ENCODE data around the gene ETV6.
A peak's percentile ranks its signal among the peaks of the same experiment; 100 is the strongest.

Gene ETV6

GRCh38 chr12:11812586-11813437, 163.3 kb downstream of the ETV6 start:
- Histone ChIP-seq H3K9me3 (no peaks in the 10 kb centered on the region), H3K27me3 (ENCODE audit: low read depth) (no peaks in the 10 kb centered on the region), H3K4me3 (peak overlapping the region; percentile 2), H3K4me1 (peaks cover 21% of the 10 kb centered on the region), H3K36me3 (replicated peaks) (no peaks in the 10 kb centered on the region)
- peak; percentile 81 to 92 for DNase-seq (ENCODE audit: low spot score in 2 of 2)
- in situ Hi-C loops (cut with MboI; ENCODE audit: low sequenced_read_pairs) = no loop called here

DNA sequence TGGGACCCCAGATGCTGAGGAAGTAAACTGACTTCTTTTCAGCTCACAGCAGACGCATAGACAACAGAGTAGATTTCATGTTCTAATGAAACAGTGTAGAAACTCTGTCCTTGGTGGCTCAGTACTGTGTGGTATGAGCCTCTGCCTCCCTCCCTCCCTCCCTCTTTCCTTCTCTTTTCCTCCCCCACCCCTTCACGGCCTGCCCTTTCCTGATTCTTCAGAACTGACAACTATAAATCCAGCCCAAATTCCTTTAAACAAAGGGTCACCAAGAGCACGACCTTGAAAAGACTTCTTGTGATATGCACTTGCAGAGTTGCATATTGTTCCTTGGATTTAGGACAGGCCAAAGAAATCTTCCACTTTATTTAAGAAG, 164.0 kb downstream of the ETV6 start:
- Histone ChIP-seq H3K4me1 (peaks cover 21% of the 10 kb centered on the region), H3K36me3 (replicated peaks) (no peaks in the 10 kb centered on the region), H3K4me3 (no peak overlapping the region), H3K27me3 (ENCODE audit: low read depth) (no peaks in the 10 kb centered on the region), H3K9me3 (no peaks in the 10 kb centered on the region)
- in situ Hi-C loops (cut with MboI; ENCODE audit: low sequenced_read_pairs) = no loop called here
- peak; percentile 71 to 85 for DNase-seq (ENCODE audit: low spot score in 2 of 2)

GRCh38 chr12:11814374-11814773, 164.9 kb downstream of the ETV6 start:
- Histone ChIP-seq H3K9me3 (no peaks in the 10 kb centered on the region), H3K4me1 (peaks cover 21% of the 10 kb centered on the region), H3K36me3 (replicated peaks) (no peaks in the 10 kb centered on the region), H3K4me3 (no peak overlapping the region), H3K27me3 (ENCODE audit: low read depth) (no peaks in the 10 kb centered on the region)
- DNase-seq (ENCODE audit: low spot score in 2 of 2) = peak in 1 of 2 experiments; percentile 17
- in situ Hi-C loops (cut with MboI; ENCODE audit: low sequenced_read_pairs) = no loop called here

GRCh38 chr12:11815397-11815796, 165.9 kb downstream of the ETV6 start:
- Histone ChIP-seq H3K4me1 (peaks cover 21% of the 10 kb centered on the region), H3K27me3 (ENCODE audit: low read depth) (no peaks in the 10 kb centered on the region), H3K9me3 (no peaks in the 10 kb centered on the region), H3K4me3 (no peak overlapping the region), H3K36me3 (replicated peaks) (no peaks in the 10 kb centered on the region)
- in situ Hi-C loops (cut with MboI; ENCODE audit: low sequenced_read_pairs) = no loop called here
- DNase-seq (ENCODE audit: low spot score in 2 of 2) = no peak

DNA sequence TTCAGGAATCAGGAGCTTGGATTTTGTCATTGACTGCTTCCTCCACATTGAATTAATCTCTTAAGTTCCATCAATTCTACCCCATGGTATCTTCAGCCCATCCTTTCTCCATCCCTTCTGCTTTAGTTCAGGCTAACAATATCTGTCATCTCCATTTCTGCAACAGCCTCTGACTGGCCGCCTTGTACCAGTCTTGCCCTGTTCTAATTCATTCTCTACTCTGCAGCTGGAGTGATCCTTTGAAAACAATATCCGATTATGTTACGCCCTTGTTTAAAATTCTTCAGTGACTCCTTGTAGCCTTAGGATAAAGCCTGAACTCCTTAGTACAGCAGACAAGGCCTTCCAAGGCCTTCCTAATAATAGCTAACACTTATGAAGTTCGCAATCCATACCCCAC, 170.2 kb downstream of the ETV6 start:
- H3K36me3 ChIP-seq (replicated peaks) = no peaks in the 10 kb centered on the region
- DNase-seq (ENCODE audit: low spot score in 2 of 2) = no peak
- no peak overlapping the region for H3K4me3 ChIP-seq
- in situ Hi-C loops (cut with MboI; ENCODE audit: low sequenced_read_pairs) = no loop called here
- no peaks in the 10 kb centered on the region for H3K27me3 ChIP-seq (ENCODE audit: low read depth)
- H3K4me1 ChIP-seq = no peaks in the 10 kb centered on the region
- H3K9me3 ChIP-seq = no peaks in the 10 kb centered on the region

- H3K27me3 ChIP-seq (ENCODE audit: low read depth) = no peaks in the 10 kb centered on the region
- H3K4me1 ChIP-seq = peaks cover 3% of the 10 kb centered on the region; the same call in 1 of the 2 replicates
- DNase-seq (ENCODE audit: low spot score in 2 of 2) = no peak
- no peaks in the 10 kb centered on the region for H3K9me3 ChIP-seq
- in situ Hi-C loops (cut with MboI; ENCODE audit: low sequenced_read_pairs) = no loop called here
- H3K4me3 ChIP-seq = no peak overlapping the region
- no peaks in the 10 kb centered on the region for H3K36me3 ChIP-seq (replicated peaks)
Observed at GRCh38 chr12:11820476-11820875, 171.0 kb downstream of the ETV6 start.

DNA sequence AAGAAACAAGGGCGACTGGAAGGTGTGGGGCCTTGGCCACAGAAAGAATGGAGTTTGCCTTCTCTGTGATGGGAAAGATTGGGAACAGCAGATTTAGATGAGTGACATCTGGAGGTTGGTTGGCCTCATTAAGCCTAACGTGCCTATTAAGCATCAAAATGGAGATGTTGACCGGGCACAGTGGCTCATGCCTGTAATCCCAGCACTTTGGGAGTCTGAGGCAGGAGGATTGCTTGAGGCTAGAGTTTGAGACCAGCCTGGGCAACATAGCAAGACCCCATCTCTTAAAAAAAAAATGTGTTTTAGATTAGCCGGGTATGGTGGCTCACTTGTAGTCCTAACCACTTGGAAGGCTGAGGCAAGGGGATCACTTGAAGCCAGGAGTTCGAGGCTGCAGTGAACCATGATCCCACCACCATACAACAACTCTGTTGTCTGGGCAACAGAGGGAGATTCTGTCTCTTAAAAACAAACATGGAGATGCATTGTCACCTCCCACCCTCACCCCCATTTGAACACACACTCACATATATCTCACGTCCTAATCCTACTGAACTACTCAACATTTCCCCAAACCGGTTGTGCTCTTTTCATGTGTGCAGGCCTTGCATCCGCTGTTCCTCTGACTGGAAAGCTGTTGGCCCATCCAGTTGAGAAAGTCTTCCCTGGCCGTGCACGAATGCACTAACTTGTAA, 172.1 kb downstream of the ETV6 start:
- no peaks in the 10 kb centered on the region for H3K36me3 ChIP-seq (replicated peaks)
- H3K4me1 ChIP-seq = peaks cover 3% of the 10 kb centered on the region; the same call in 1 of the 2 replicates
- H3K4me3 ChIP-seq = no peak overlapping the region
- in situ Hi-C loops (cut with MboI; ENCODE audit: low sequenced_read_pairs) = no loop called here
- DNase-seq (ENCODE audit: low spot score in 2 of 2) = no peak
- no peaks in the 10 kb centered on the region for H3K9me3 ChIP-seq
- H3K27me3 ChIP-seq (ENCODE audit: low read depth) = no peaks in the 10 kb centered on the region

GRCh38 chr12:11822081-11822834, 172.8 kb downstream of the ETV6 start:
- H3K27me3 ChIP-seq (ENCODE audit: low read depth) = no peaks in the 10 kb centered on the region
- in situ Hi-C loops (cut with MboI; ENCODE audit: low sequenced_read_pairs) = no loop called here
- no peak overlapping the region for H3K4me3 ChIP-seq
- no peaks in the 10 kb centered on the region for H3K9me3 ChIP-seq
- H3K4me1 ChIP-seq = peaks cover 3% of the 10 kb centered on the region; the same call in 1 of the 2 replicates
- H3K36me3 ChIP-seq (replicated peaks) = no peaks in the 10 kb centered on the region
- no peak for DNase-seq (ENCODE audit: low spot score in 2 of 2)

- Histone ChIP-seq H3K36me3 (replicated peaks) (no peaks in the 10 kb centered on the region), H3K9me3 (no peaks in the 10 kb centered on the region), H3K27me3 (ENCODE audit: low read depth) (no peaks in the 10 kb centered on the region), H3K4me3 (no peak overlapping the region), H3K4me1 (peaks cover 3% of the 10 kb centered on the region; the same call in 1 of the 2 replicates)
- DNase-seq (ENCODE audit: low spot score in 2 of 2) = no peak
- in situ Hi-C loops (cut with MboI; ENCODE audit: low sequenced_read_pairs) = no loop called here
Observed at GRCh38 chr12:11823043-11823442, 173.6 kb downstream of the ETV6 start.

DNA sequence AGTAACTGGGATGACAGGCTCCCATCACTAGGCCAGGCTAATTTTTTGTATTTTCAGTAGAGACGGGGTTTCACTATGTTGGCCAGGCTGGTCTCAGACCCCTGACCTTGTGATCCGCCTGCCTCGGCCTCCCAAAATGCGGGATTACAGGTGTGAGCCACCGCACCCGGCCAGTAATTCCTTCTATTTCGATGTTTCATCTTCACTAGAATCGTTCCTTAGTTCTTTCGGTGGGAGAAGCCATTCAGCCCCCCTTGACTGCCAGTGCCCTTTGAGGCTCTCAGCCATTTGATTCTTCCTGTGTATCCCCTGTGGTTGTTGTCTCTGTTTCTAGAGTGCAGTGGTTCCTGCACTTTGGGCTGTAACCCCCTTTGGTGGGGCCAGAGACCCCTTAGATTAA, 174.1 kb downstream of the ETV6 start:
- DNase-seq (ENCODE audit: low spot score in 2 of 2) = no peak
- H3K36me3 ChIP-seq (replicated peaks) = no peaks in the 10 kb centered on the region

GRCh38 chr12:11824069-11824468, 174.6 kb downstream of the ETV6 start:
- peaks cover 3% of the 10 kb centered on the region; the same call in 1 of the 2 replicates for H3K4me1 ChIP-seq
- no peak overlapping the region for H3K4me3 ChIP-seq
- no peaks in the 10 kb centered on the region for H3K27me3 ChIP-seq (ENCODE audit: low read depth)
- H3K36me3 ChIP-seq (replicated peaks) = no peaks in the 10 kb centered on the region
- in situ Hi-C loops (cut with MboI; ENCODE audit: low sequenced_read_pairs) = no loop called here
- H3K9me3 ChIP-seq = no peaks in the 10 kb centered on the region
- DNase-seq (ENCODE audit: low spot score in 2 of 2) = no peak

More for the DNA sequence above, 174.1 kb downstream of the ETV6 start:
- in situ Hi-C loops (cut with MboI; ENCODE audit: low sequenced_read_pairs) = no loop called here
- H3K4me1 ChIP-seq = peaks cover 3% of the 10 kb centered on the region; the same call in 1 of the 2 replicates
- no peak overlapping the region for H3K4me3 ChIP-seq
- no peaks in the 10 kb centered on the region for H3K9me3 ChIP-seq
- no peaks in the 10 kb centered on the region for H3K27me3 ChIP-seq (ENCODE audit: low read depth)

- H3K27me3 ChIP-seq (ENCODE audit: low read depth) = no peaks in the 10 kb centered on the region
- H3K9me3 ChIP-seq = no peaks in the 10 kb centered on the region
- peaks cover 3% of the 10 kb centered on the region; the same call in 1 of the 2 replicates for H3K4me1 ChIP-seq
- in situ Hi-C loops (cut with MboI; ENCODE audit: low sequenced_read_pairs) = no loop called here
- no peak overlapping the region for H3K4me3 ChIP-seq
- H3K36me3 ChIP-seq (replicated peaks) = no peaks in the 10 kb centered on the region
- no peak for DNase-seq (ENCODE audit: low spot score in 2 of 2)
Observed at GRCh38 chr12:11824736-11825135, 175.3 kb downstream of the ETV6 start.

- peaks cover 3% of the 10 kb centered on the region; the same call in 1 of the 2 replicates for H3K4me1 ChIP-seq
- H3K27me3 ChIP-seq (ENCODE audit: low read depth) = no peaks in the 10 kb centered on the region
- H3K36me3 ChIP-seq (replicated peaks) = no peaks in the 10 kb centered on the region
- H3K9me3 ChIP-seq = no peaks in the 10 kb centered on the region
- no peak for DNase-seq (ENCODE audit: low spot score in 2 of 2)
- H3K4me3 ChIP-seq = no peak overlapping the region
- in situ Hi-C loops (cut with MboI; ENCODE audit: low sequenced_read_pairs) = no loop called here
Observed at GRCh38 chr12:11825278-11825677, 175.8 kb downstream of the ETV6 start.

Measured in HAP-1 (cell line).